Measurements from ENCODE around the gene LRP6. TPM values are rescaled to one million over a fixed set of nuclear protein-coding genes. Genes with fewer than 3 reads are reported as not detected.

The LRP6 gene
- total and polyA plus RNA-seq, 2 of the 13 experiments (the other 11 are each of a cell fraction or from before 2014, with no cell fraction given) = 33.8 to 42.0 TPM

- TF ChIP-seq STAT6 (CRISPR knock-in tag; IDR thresholded peaks at IDR 0.05; ENCODE audit: borderline replicate concordance) (no peak), MNT (IDR thresholded peaks at IDR 0.05) (no peak)
These were observed 6.6 kb upstream of the LRP6 start (continued) for GRCh38 chr12:12273291-12273957.

GRCh38 chr12:12272869-12273268 lies 6.0 kb upstream of the LRP6 start:
- no TSS peak for BruUV-seq (replicated peaks)
- TF ChIP-seq BHLHE40 (IDR thresholded peaks at IDR 0.05; ENCODE audit: low read length) (no peak), HOXD1 (CRISPR knock-in tag; IDR thresholded peaks at IDR 0.05) (no peak), ZNF607 (CRISPR knock-in tag; IDR thresholded peaks at IDR 0.05; ENCODE audit: borderline replicate concordance) (no peak), CENPBD1 (CRISPR knock-in tag; IDR thresholded peaks at IDR 0.05; ENCODE audit: borderline replicate concordance, low read depth) (no peak), ZNF256 (CRISPR knock-in tag; conservative IDR thresholded peaks at IDR 0.05) (no peak), HBP1 (CRISPR knock-in tag; IDR thresholded peaks at IDR 0.05; ENCODE audit: low read depth) (no peak), TRIM22 (IDR thresholded peaks at IDR 0.05) (no peak), HMGXB3 (CRISPR knock-in tag; IDR thresholded peaks at IDR 0.05; ENCODE audit: borderline replicate concordance) (no peak)

More at GRCh38 chr12:12272869-12273268, 6.0 kb upstream of the LRP6 start:
- ChIA-PET POLR2A (no interaction called here), CTCF (ENCODE audit: low intra/inter-chr PET ratio, low total read pairs) (no interaction called here)
- in situ Hi-C loops (cut with HindIII; ENCODE audit: extremely low pct_ligation_motif_present, low pct_unique_long_range_greater_than_20kb) (loop anchor here (10.0 kb wide), 1 partner anchor 52 kb away; no protein-coding TSS in a partner anchor), intact Hi-C loops (cut with micrococcal nuclease; ENCODE audit: unreplicated experiment) (no loop called here)
- Histone ChIP-seq H2AFZ (ENCODE audit: low read length) (no peak overlapping the region), H3K27ac (ENCODE audit: extremely low read length, insufficient read depth, low read length) (no peak overlapping the region), H3K4me3 (replicated peaks in 1 of 3; ENCODE audit: insufficient read depth in 1 of 3, low read depth in 2 of 3, low read length in 3 of 3) (no peak overlapping the region), H3K4me2 (ENCODE audit: low read depth, low read length) (no peak overlapping the region), H3K9ac (ENCODE audit: insufficient read depth, low read depth, low read length) (no peak overlapping the region), H3K9me3 (ENCODE audit: low read length) (no peaks in the 10 kb centered on the region), H3K27me3 (ENCODE audit: control insufficient read depth in 1 of 2, insufficient read depth in 2 of 2, low read length in 2 of 2) (no peaks in the 10 kb centered on the region), H3K79me2 (ENCODE audit: insufficient read depth, low read length) (no peaks in the 10 kb centered on the region), H3K4me1 (ENCODE audit: insufficient read depth, low read length) (peaks cover 23% of the 10 kb centered on the region), H4K20me1 (ENCODE audit: insufficient read depth, low read length) (no peaks in the 10 kb centered on the region), H3K36me3 (replicated peaks in 1 of 2; ENCODE audit: control insufficient read depth in 1 of 2, insufficient read depth in 2 of 2, low read length in 2 of 2) (no peaks in the 10 kb centered on the region)
- no peak for FAIRE-seq
- no peak for ATAC-seq
- DNase-seq (ENCODE audit: low spot score) = no peak

Data from HepG2 (cell line).